Measurements from ENCODE around the gene HOXC12. TPM values are rescaled to one million over a fixed set of nuclear protein-coding genes. Genes with fewer than 3 reads are reported as not detected.

Gene HOXC12
- total RNA-seq, 1 donor from 2014 or later, result not detected

DNA sequence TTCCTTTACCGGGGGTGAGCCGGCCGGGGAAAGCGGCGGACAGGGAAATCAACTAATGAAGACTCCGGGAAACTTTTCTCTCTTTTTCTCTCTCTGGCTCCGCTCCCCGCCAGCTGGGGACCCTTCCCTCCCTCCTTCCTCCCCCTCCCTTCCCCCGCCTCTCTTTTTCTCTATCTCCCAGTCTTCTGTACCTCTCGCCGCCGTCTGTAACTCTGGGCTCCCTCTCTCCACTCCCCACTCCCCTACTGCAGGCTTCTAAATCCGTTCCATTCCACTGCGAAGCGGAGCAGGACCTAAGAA lies 11.3 kb downstream of the HOXC12 start:
- DNase-seq (ENCODE audit: low spot score, unreplicated experiment), result no peak
- Mint-ChIP-seq H3K4me3 (ENCODE audit: low read depth) (no peak overlapping the region), H3K36me3 (ENCODE audit: insufficient read depth) (no peaks in the 10 kb centered on the region), H3K27ac (no peak overlapping the region), H3K4me1 (ENCODE audit: low read depth) (no peaks in the 10 kb centered on the region), H3K9me3 (ENCODE audit: low read depth) (no peaks in the 10 kb centered on the region), H3K27me3 (peaks cover 98% of the 10 kb centered on the region)
- no peak for TF ChIP-seq CTCF (IDR thresholded peaks at IDR 0.05; ENCODE audit: unreplicated experiment)

GRCh38 chr12:53966385-53967133 lies 11.9 kb downstream of the HOXC12 start:
- no peak for DNase-seq (ENCODE audit: low spot score, unreplicated experiment)
- Mint-ChIP-seq H3K4me3 (ENCODE audit: low read depth) (no peak overlapping the region), H3K36me3 (ENCODE audit: insufficient read depth) (no peaks in the 10 kb centered on the region), H3K27me3 (peaks cover 99% of the 10 kb centered on the region), H3K4me1 (ENCODE audit: low read depth) (no peaks in the 10 kb centered on the region), H3K27ac (no peak overlapping the region), H3K9me3 (ENCODE audit: low read depth) (no peaks in the 10 kb centered on the region)
- TF ChIP-seq CTCF (IDR thresholded peaks at IDR 0.05; ENCODE audit: unreplicated experiment), result no peak

DNA sequence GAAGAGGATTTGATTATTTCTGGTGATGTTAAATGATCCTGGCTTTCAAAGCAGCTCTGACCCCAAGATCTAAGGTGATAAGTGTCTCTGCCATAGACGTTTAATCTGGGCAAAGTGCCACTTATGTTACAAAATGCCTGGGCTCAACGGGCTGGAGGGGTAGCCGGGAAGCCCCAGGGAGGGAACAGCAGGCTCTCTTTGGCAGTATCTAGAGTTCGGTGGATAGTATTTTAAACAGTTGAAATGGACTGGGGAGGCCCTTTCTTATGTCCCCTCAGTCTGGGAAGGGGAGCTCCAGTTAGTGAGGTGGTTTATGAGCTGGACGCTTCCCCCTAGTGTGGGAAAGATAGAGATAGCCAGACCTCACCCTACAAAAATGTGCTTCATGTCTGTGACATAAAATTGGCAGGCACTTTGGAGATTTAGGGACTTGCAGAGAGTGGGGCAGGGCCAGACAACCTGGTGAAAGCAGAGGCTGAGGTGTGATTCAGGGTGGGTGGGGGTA lies 12.8 kb downstream of the HOXC12 start:
- Mint-ChIP-seq H3K27ac (no peak overlapping the region), H3K27me3 (peaks cover 100% of the 10 kb centered on the region), H3K36me3 (ENCODE audit: insufficient read depth) (no peaks in the 10 kb centered on the region), H3K4me3 (ENCODE audit: low read depth) (no peak overlapping the region), H3K4me1 (ENCODE audit: low read depth) (no peaks in the 10 kb centered on the region), H3K9me3 (ENCODE audit: low read depth) (no peaks in the 10 kb centered on the region)
- no peak for DNase-seq (ENCODE audit: low spot score, unreplicated experiment)
- no peak for TF ChIP-seq CTCF (IDR thresholded peaks at IDR 0.05; ENCODE audit: unreplicated experiment)

GRCh38 chr12:53968214-53969127 lies 13.8 kb downstream of the HOXC12 start:
- H3K9me3 Mint-ChIP-seq (ENCODE audit: low read depth), result no peaks in the 10 kb centered on the region
- no peaks in the 10 kb centered on the region for H3K4me1 Mint-ChIP-seq (ENCODE audit: low read depth)
- no peak for TF ChIP-seq CTCF (IDR thresholded peaks at IDR 0.05; ENCODE audit: unreplicated experiment)
- no peak overlapping the region for H3K4me3 Mint-ChIP-seq (ENCODE audit: low read depth)
- no peak for DNase-seq (ENCODE audit: low spot score, unreplicated experiment)
- H3K27ac Mint-ChIP-seq, result no peak overlapping the region
- H3K27me3 Mint-ChIP-seq, result peaks cover 100% of the 10 kb centered on the region
- no peaks in the 10 kb centered on the region for H3K36me3 Mint-ChIP-seq (ENCODE audit: insufficient read depth)

- Mint-ChIP-seq H3K36me3 (ENCODE audit: insufficient read depth) (no peaks in the 10 kb centered on the region), H3K4me1 (ENCODE audit: low read depth) (no peaks in the 10 kb centered on the region), H3K27ac (no peak overlapping the region), H3K27me3 (peaks cover 95% of the 10 kb centered on the region), H3K9me3 (ENCODE audit: low read depth) (no peaks in the 10 kb centered on the region), H3K4me3 (ENCODE audit: low read depth) (no peak overlapping the region)
- no peak for TF ChIP-seq CTCF (IDR thresholded peaks at IDR 0.05; ENCODE audit: unreplicated experiment)
- no peak for DNase-seq (ENCODE audit: low spot score, unreplicated experiment)
Measured at GRCh38 chr12:53969588-53970259, 15.0 kb downstream of the HOXC12 start.

All from progenitor cell of endocrine pancreas (in vitro differentiated cells).